Fibroblast of skin of scalp (primary cell): Measurements from ENCODE around the gene NDUFS1.
A peak's percentile ranks its signal among the peaks of the same experiment; 100 is the strongest.
"Not testable (repeated sequence)": the region's sequence is repeated elsewhere in the genome, so short reads cannot be mapped to it uniquely, and the experiment has no call there.

Source experiments
- DNase-seq: peaks from one replicate; pipeline ENCODE4 v3.0.0-alpha.2; 2013

NDUFS1 gene

DNA sequence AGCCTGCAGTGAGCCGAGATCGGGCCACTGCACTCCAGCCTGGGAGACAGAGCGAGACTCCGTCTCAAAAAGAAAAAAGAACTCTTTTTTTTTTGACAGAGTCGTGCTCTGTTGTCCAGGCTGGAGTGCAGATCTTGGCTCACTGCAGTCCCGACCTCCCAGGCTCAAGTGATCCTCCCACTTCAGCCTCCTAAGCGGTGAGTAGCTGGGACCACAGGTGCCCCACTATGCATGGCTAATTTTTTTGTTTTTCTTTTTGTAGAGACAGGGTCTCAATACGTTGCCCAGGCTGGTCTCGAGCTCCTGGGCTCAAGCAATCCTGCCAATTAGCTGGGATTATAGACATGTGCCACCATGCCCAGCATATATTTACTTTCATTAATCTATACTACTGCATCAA is 60.8 kb downstream of the NDUFS1 start:
- no peak for DNase-seq

DNA sequence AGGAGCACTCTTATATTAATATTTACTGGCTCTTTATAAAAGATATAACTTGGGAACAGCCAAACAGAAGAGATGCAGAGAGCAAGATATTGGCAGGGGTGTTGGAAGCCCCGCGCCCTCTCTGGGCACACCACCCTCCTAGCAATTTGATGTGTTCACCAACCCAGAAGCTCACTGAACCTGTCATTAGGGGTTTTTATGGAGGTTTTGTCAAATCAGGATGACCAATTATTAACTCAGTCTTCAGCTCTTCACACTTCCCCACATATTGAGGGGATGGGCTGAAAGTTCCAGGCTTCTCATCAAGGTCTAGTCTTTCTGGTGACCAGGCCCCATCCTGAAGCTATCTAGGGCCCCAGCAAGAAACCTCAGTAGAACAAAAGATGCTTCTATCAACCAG is 62.4 kb downstream of the NDUFS1 start:
- no peak for DNase-seq

DNA sequence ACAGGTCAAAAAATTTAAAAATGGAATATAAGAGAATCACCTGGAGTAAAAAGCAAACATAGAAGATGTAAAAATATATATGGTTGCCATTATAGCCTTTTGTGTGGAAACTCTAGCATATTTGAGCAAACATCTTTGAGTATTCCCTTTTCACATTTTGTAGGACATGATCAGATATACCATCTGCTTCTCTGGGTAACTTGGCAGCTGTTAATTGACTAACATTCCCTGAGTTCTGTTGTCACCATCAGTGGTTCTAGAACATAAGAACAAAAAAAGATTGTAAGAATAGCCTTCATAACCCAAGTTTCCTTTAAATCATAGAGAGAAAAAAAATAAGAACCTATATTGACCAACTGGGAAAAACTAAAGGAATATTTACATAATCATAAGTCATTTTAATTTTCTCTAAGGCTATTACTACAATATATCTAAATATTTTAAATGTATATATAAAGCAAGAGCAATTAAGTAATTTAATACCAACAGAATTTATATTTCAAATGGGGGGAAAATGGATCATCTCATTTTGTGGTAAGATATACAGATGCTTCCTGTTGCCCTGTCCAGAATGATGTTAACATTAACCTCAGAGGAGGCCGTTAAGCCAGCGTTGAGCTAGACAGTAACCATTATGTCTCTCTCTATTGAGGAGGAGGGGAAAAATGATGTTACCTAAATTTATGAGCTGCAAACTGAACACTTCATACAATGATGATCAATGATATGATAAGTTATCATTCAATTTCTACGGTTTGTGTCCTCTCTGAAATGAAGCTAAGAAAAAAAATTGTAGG is 63.5 kb downstream of the NDUFS1 start:
- no peak for DNase-seq

DNA sequence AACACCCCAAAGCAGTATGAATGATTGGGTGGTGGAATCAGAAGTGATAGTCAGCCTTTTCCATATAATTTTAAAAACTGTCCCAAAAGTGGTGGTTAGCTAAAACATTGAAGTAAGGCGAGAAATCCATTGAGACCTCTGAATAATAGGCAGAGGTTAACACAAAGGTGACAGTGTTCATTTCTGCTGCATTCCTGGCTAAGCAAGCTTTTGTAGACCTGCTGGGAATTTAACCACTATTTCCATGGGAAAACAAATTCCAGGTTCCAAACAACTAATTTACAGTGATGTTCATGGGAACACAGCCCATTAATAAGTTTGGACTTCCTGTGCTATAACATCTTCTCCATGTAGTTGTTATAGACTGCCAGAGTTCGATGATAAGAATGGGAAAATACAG is 66.9 kb downstream of the NDUFS1 start:
- no peak for DNase-seq

DNA sequence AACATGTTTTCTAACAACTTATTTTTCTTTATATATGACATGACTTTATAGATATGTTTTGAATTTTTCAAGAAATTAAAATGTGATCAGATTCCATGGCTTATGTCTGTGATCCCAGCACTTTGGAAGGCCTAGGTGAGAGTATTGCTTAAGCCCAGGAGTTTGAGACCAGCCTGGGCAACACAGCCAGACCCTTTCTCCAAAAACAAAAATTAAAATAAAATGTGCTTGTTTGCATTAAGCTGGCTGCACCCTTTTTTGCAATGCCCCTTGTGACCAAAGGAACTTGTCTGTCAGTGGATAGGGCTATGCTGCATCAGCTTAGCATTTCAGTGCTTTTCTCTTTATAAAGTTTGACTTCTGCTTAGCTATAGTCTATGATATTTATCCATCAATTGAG is 71.0 kb downstream of the NDUFS1 start:
- DNase-seq = no peak

DNA sequence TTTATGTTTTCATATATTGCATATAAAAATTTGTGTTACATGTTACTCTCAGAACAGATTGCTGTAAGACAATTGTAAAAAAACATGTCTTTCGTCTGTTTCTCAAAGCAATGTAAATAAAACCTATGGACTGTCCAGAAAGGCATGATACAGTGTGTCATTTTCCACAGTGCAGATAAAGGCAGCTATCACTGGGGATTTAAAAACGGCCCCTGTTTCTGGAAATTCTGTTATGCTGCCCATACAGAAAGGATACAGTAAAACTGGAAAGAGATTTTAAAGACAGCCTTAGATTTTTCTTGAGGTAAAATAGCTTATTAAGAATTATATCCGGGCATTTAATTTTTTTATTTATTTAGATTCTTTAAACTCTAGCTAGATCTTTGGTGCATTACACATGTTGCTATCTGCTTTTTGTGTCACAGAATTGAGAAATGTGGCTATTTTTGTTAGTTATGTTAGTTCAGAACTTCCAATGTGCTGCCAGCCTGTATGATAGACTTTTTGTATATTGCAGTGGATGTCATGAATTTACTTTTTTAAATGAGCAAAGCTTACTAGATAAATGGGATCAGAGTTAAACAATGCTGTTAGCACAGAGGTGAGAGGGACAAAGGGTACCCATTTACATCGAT is 72.4 kb downstream of the NDUFS1 start:
- peak; percentile 18 for DNase-seq

DNA sequence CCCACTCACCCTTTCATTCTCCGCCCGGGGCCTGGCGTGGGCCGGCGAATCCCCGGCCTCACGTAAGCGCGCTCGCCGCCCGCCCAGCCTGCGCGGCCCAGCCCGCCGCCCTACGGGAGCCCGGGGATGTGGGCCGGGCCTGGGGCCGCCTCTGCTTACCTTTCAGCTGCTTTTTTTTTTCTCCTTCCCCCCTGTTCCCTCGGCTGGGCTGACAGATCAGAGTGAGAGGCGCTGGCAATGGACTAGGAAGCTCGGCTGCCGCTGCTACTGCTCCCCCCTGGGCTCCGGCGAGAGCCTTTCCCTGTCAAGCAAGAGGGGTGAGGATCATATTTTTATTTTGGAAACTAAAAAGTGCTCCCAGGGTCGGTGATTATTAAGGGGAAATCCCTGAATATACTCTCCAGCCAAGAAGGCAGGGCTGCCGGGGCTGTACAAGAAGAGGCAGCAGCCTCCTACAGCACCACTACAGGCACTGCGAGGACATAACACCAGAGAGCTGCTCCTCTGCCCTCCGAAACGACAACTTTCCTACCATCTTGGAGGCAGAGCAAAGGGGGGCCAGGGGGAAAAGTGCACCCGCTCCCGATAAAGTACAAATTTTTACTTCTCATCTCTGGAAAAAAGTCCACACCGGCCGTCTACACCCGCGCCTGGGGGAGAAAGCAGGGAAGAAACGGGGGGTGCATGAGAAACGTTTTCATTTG is 73.3 kb downstream of the NDUFS1 start, which contains the start of gene INO80D:
Gene INO80D, minus strand, starts transcription at position 433 of the 704 bp plus-strand sequence. CDS start 23,158 bp downstream, outside the sequence.
- DNase-seq = peak; percentile 88

DNA sequence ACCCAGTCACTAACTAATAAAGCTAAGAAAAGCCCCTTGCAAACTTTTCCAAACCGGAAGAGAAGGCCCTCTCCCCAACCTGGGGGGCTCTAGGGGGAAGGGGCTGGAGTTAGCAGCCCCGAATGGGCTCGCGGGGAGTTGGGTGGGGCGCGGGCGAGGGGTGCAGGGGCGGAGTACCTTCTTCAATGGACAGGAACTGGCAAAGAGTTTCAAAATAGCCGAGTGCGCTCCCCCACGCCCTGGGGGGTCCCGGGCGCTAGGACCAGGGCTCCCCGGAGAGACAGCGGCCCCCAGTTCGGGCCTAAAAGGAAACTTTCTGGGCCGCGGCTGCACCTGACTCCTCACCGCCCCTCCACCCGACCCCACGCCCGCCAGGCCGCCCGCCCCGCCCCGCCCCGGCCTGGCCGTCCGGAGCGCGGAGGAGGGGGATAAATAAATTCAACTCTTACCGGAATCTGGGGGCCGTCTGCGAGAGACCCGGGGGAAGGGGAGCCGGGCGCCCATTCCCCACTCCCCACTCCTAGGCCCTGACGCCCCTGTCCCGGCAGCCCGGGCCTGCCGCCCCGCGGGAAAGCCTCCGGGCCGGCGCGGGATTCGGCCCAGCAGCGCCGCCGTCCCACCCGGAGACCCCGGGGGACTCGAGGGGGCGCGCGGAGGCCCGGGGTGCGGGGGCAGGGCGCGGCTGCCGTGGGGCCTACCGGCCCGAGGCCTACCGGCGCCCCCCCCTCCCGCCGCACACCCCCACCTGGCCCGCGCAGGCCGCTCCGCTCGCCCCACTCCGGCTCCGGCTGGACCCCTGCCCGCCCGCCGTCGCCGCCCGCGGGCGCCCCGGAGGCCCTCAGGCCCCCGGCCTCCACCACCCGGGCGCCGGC is 74.1 kb downstream of the NDUFS1 start:
- DNase-seq = peak; percentile 27

DNA sequence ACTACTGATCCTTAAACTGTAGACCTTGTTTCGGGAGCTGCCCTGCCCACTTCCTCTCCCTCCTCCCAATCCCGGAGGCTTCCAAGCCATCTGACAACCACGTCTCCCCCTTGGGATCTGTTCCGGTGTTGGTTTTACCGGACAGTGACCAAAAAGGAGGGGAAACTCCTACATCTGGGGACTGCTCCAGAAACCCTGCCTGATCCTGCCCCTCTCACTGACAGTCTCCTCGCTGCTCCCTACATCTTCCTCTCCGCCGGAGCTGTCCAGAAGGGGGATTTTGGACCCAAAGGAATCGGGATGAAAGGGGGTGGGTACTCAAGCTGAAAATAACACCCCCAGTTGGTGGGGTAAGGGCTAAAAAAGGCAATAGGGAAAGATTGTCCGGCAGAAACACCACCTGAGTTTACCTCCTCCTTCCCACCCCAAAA is 74.8 kb downstream of the NDUFS1 start:
- DNase-seq = peak; percentile 79

DNA sequence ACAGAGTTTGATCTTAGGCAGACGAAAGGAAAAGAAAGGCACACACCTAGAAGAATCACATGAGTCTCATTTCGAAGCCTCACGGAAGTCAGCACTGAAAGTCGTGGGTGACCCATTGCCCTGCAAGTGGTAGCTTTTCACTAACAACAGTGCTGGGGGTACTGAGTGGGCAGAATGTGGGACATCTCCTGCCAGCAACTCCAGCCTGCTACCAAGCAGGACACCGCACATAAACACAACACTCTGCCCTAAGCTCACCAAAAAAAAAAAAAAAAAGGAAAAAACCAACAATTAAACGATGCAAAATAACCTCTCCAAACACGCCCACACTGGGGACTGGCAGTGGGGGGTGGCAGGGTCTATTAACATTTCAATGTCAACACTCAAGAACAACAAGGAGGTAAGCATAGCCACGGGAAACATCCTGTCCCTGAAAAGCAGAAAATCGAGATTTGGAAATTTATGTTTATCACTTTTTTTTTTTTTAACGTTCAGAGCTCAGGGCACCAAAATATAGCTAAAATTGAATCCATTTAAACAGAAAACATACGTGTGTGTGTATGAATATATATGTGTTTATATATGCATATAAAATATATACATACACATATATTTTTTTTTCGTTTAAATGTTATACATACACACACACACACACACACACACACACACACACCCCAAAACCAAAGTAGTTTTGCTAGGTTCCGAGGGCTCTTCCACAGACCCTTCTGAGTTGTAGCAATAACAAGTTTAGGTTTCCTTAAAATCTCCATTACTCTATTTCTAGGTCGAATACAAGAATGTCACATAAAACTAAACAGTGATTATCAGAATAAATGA is 75.4 kb downstream of the NDUFS1 start:
- no peak for DNase-seq

DNA sequence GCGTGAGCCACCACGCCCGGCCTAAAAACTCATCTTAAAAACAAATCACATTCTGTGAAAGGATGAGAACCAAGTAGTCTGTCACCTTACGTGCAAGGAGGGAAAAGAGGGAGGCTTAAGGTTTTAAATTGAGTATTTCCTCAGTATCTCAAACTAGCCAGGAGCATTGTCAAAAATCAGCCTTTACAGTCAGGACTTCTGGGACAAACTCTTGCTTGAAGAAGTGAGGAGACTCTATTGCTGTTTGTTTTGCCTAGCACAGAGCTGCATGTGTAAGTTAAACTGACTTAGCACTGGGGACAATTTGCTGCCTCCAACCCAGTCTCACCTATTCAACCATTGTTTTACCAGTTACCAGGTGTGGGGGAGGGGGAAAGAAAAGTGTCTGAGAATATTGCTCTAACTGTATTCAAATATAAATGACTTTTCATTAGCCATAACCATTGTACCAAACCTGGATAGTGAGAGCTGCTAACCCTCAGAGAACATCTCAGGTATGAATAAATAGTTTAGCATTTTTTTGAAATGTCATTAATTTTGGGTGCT is 76.9 kb downstream of the NDUFS1 start:
- DNase-seq = no peak

DNA sequence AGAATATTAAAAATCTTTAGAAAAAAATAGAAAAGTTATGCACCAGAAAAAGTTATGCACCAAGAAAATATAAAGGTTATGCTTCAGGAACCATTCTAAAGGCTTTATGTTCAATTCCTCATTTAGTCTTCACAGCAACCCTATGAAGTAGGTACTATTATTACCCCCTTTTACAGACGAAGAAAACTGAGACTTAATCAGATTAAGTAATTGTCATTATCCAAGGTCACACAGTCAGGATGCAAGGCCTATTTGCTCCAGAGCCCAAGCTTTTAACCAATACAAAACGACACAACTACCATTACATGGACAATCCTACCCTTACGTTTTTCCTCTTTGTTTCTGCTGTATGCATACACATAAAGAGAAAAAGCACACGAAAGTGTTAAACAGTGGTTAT is 78.3 kb downstream of the NDUFS1 start:
- no peak for DNase-seq

DNA sequence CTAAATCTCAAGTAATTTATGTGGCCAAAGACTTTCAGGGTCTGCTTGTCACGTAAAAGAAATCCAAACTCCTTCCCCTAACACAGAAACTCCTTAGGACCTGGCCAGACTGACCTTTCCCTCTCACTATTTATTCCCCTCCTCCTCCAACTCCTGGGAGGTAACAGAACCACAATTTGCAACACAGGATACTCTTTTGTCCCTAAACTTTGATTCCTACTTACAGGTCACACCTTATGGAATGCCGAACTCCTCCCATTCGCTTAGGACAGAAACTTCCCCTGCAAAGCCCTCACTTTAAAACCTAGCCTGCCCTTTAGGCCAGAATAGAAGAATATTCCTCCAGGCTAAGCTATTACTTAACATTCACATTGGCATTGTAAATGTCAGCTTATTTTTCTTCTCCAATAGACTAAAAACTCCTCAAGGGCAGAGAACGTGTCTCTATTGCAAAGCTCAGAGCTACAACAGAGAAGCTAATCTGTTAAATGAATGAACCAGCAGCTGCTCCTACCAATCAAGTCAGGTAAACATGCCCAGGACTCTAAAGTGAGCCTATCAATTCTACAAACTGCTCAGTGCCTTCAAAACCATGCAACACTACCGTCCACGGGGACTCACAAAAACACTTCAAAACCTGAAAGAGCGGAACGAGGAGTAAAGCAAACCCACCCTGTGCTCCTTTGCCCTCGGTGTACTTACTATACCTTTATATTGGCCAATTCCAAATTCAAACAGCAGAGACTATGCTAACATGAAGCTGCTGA is 79.4 kb downstream of the NDUFS1 start:
- no peak for DNase-seq

DNA sequence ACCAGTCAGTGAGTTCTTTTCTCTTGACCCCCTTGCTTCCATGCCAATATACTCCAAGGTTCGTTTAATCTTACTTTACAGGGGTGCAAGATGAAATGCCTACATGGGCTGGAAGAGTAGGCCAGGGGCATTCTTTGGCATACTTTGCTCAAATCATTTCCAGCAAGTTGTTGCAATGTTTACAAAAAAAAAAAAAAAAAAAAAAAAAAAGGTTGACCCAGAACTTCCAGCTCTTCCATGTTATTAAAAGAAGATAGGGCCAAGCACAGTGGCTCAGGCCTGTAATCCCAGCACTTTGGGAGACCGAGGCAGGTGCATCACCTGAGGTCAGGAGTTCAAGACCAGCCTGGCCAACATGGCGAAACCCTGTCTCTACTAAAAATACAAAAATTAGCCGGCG is 81.4 kb downstream of the NDUFS1 start:
- DNase-seq = not testable (repeated sequence)

DNA sequence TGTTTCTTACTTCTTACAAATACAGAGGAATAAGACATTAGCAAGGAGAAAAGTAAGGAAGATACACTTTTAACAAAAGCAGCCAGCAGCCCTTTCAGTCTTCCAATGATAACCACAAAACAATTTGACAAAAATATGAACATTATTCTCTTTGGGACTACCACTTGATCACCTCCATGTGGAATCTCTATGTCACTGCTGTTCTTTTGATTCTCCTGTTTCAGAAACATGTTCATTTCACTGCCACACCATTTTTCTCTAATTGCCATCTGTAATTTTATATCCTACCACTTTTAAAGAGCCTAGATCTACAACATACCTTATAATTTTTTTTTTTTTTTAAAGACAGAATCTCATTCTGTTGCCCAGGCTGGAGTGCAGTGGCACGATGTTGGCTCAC is 84.1 kb downstream of the NDUFS1 start:
- no peak for DNase-seq

DNA sequence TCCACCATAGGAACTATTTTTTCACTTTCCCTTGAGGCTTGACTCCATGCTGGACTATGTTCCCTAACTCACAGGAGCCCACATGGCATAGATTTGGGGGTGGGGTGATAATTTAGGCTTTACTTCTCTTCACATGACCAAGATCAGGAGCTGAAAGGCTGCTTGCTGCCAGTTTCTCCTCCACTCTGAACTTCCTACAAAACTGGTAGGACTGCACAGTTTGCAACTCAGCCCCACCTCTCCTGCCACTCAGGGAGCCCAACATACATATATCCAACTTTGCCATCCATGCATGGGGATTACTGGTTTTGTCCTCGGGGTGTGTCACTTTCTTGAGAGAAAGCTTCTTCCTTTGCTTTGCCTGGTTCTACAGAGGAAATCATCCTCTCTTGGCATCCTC is 87.4 kb downstream of the NDUFS1 start:
- DNase-seq = no peak

DNA sequence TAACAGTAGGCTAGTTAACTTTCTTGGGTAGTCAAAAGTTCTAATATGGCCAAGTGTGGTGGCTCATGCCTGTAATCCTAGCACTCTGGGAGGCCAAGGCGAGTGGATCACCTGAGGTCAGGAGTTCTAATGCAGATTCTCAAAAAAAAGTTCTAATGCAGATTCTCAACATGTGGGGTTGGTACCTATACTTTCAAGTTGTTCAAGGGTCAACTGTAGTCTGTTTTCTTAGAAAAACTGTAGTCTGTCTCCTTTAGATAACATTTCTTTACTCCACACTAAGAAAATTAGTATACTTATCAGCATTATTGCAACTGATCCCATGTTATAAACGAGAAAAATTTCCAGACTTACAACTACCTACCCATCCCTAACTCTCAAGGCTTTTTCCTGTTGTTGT is 89.8 kb downstream of the NDUFS1 start:
- DNase-seq = no peak

DNA sequence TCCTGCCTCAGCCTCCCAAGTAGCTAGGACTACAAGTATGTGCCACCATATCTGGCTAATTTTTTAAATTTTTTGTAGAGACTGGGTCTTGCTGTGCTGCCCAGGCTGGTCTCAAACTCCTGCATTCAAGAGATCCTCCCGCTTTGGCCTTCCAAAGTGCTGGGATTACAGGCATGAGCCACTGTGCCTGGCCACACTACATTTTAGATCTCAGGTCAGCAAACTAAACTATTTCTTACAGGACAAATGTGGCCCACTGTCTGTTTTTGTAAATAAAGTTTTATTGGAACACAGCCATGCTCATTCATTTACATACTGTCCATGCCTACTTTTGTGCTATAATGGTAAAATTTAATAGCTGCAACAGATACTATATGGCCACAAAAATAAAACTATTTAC is 91.0 kb downstream of the NDUFS1 start:
- DNase-seq = no peak
